Fibroblast of peridontal ligament (primary cell): ENCODE results near the gene C5orf58.
"Not testable (repeated sequence)": the region's sequence is repeated elsewhere in the genome, so short reads cannot be mapped to it uniquely, and the experiment has no call there.

ENCODE experiments used
- DNase-seq: peaks from one replicate; pipeline ENCODE4 v3.0.0-alpha.2; 2010; ENCODE audit errors: extremely low read depth

The C5orf58 gene

DNA sequence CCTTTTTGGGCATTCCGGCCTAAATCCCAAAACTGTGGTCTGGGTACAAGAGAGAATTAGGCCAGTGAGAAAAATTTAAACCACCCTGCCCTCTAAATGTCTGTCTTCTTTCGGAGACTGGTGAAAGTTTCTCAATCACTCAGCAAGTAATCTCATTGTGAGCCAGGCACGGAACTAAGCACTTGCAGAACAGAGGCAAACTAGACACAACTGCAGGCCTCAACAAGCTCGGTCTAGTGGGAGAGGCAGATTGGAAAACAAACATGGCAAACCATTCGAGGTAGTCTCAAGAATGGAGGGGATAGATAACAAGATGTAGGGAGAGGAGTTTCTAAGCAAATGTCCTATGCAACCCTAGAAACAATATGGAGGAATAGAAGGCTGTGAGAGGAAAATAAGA, 8.9 kb upstream of the C5orf58 start:
- DNase-seq = no peak

DNA sequence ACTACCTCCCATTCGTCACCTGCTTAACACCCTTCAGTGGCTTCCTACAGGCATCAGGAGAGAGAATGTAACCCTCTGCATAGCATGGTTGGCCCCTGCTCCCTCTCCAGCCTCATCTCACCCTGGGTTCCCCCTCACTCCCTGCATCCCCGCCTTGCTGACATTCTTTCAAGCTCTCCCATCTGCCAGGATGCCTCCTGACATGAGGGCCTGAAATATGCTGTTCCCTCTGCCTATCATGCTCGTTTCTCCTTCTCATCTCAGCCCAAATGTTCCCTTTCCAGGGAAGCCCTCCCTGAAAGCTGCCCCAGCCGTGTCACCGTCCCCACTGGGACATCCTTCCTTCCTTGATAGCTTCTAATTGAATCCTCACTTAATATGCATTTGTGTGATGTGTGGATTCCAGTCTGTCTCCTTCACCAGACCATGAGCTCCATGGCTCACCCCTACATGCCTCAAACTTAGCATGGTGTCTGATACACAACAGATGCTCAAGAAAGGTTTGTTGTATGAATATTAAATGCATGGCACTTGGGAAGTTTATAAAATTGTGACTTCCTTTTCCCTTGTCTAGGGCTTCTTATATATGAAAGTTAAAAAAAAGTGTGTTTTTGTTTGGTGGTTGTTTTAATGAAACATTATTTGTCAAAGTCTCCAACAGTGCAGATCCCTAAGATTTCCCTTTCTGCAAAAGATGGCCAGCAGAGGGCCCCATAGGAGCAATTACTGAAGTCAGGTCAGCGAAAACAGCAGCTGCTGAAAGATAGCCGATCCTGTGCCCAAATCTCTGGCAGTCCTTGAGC, 7.3 kb upstream of the C5orf58 start:
- DNase-seq = peak; percentile 64

- no peak for DNase-seq
These were observed 6.6 kb upstream of the C5orf58 start for GRCh38 chr5:170226129-170226615.

DNA sequence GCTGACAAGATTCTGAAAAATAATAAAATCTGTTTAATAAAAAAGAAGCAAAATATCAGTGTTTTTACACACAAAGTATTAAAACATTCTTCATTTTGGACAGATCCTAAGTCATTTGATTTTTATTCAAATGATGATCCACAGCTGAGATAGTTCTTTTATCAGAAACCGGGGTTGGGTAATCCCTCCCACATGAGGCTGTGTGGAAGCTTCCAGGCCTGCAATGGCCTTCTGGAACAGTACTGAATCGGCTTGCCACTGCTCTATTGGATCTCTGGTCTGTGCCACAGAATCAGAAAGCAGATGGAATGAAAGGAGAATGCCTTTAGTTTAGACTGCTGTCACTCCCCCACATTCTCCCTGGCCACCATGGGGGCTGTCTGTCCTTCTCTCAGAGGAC, 6.1 kb upstream of the C5orf58 start:
- no peak for DNase-seq

DNA sequence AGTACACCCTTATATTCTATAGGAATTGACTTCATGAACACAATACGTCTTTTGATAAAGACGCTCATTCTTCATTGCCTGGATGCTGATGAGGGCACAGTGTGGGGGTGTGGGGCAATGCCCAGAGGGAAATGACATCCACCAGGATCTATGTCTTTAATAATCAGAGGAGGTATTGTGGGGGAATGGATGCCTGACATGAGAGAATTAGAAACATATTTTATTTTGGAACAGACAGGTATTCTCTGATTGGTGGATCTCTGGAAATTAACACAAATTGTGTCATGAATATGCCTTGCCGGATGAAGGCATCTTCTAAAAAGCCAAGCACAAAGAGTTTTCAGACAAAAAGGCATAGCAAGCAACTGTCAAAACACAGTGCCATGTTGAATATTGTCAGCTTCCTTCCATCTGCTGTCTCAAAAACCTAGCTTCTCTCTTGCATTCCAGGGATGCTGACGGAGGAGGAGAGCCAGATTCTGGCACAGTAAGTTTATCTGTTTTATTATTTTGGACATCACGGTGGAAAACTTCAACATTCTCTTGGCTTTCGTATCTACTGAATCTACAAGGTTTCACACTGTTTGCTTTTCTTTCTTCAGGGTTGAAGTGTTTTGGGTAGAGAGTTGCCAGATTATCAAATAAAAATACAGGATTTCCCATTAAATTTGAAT, 3.9 kb upstream of the C5orf58 start:
- DNase-seq = no peak

GRCh38 chr5:170233358-170233892, 640 bp downstream of the C5orf58 start:
- no peak for DNase-seq

DNA sequence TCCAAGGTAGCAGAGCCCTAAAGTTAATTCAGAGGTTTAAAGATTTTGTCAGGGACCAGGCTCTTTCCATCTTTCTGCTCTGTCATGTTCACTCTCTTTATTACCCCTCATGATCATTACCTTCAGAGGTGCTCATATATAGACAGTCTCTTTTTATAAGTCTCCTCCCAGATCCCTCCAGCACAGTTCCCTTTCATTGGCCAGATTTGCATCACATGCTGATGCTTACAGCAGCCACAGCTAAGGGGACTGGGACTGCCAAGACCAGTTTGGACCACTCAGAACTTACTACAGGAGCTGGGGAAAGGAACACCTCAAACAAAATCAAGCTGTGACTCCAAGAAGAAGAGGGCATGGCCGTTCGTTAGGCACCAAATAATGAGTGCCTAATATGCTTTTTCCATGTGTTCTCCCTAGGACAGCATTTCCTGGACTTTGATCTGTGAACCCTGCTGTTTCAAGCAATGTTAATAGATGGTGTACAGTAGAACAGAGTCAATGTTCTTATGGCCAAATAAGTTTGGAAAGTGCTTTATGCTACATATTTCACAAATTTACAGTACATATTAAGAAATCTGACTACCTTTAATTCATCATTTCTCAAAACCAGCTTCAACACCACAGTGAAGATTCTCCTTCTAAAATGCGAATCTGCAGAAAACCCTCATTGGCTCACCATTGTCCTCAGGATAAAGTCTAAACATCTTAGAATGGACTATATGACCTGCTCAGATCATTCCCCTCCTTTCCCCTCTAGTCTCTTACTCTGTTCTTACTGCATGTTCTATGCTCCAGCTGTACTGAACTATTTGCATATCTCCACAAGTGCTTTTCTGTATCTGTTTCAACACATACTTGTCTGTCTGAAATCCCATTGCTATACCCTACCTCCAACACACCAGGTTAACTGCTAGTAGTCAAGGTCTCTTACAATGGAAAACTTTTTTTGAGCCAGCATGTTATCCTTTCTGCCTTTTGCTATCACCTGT, 3.4 kb downstream of the C5orf58 start:
- DNase-seq = no peak

- no peak for DNase-seq
These were observed 5.8 kb downstream of the C5orf58 start for GRCh38 chr5:170238456-170239196.

GRCh38 chr5:170245436-170245835, 12.7 kb downstream of the C5orf58 start:
- not testable (repeated sequence) for DNase-seq

DNA sequence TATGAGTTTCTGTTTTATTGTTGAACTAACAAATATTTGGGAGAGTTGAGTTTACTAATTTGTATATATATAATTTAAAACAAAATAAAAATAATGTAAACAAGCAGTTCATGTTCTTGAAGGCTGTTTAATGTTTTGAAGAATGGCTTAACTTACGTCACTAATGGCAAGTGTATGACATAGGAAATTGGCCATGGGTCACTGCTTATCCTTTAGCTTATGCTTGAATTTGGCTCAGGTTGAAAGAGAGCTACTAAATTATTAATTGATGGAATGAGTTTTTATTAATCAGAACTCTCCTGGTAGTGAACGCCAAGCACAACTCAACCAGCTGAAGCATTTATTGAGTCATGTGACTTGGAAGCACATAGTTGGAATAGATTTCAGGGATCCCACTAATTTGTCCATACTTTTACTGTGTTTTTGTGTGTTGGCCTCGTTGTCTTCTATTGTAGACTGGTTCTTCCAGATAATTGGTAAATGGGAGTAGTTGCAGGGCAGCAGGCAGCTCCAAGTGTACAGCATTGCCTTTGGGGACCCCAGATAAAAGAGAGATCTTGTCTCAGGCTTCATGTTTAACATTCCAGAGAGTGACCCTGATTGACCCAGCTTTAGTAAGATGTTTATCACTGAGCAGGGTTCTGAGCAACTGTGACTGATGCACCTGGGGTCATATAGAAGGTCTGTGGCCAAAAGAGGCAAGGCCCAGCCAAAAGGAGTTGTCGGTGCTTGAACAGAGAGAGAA, 13.5 kb downstream of the C5orf58 start:
- DNase-seq = no peak

DNA sequence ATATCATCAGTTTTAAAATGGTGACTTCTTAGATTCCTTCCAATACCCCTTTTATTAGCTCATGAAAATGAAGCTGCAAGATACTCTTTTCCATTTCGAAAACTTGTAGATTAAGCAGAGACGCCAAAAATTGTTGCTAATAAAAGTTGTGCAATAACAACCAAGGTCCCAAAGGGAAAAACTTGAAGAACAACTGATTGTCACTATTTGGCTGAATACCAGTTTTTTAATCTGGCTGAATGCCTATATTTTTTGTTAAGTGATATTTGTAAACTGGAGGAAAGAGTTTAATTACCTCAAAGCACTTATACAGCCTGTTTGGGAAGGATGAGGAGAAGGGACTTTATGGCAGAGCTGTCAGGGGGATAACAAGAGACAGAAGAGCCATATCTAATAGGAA, 14.6 kb downstream of the C5orf58 start:
- DNase-seq = no peak

DNA sequence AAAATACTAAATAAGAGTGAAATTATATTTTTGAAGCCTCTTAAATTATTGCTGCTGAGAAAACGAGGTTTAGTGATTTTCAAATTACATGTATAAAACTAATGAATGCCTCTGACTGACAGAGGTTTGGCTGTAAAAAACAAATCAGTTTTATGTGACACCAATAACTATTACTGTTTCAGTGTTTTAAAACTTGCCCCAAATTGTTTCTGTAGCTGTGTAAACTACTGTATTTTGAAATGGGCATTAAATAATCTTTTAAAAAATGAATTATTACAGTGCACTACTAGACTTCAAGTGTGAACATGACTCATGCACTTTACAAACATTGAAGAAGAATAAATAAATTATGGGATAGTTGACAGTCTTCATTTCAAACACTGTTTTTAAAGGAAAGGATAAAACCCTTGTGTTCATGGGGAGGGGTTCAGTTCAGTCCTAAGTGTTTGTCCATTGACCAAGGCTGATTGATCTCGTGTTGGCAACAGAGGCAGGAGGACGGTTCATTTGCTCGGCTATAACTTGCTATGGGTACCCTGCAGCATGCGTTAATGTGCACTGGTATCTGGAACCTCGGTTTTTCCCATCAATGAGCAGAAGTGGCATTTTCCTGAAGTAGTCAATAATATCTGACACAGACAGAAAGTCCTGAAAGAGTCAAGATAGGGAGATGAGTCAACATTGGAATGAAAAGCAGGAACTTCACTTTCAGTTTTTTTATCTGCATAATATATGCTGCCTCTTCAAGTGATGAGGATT, 15.6 kb downstream of the C5orf58 start:
- DNase-seq = no peak

DNA sequence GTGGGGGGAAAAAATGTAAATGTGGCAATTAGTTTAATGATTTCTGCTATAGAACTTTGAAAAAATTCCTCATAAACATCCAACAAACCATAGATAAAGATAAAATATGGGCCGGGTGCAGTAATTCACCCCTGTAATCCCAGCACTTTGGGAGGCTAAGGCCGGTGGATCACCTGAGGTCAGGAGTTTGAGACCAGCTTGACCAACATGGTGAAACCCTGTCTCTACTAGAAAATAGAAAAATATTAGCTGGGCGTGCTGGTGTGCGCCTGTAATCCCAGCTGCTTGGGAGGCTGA, 16.1 kb downstream of the C5orf58 start:
- not testable (repeated sequence) for DNase-seq

GRCh38 chr5:170249355-170249754, 16.6 kb downstream of the C5orf58 start:
- DNase-seq = no peak

DNA sequence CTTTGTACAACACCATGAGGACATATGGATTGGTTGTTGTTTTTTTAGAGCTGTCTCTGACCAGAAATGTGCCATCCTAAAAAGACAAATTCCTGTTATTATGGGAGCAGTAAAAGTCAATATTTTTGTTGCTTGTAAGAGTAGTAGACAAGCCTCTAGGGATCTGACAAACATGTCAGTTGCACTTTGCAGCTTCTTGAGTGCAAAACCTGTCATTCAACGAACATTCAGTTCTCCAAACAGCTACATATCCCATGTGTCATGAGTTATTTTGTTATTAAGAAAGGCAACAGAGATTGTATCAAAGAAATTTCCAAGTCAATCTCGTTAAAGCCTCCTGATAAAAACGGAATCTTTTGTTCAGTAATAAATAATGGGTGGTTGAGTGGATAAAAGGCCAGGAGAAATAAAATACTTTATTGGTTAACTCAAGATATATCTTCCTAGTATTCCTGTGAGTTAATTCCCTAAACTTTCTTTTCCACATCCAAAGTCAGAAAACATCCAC, 18.1 kb downstream of the C5orf58 start:
- no peak for DNase-seq

DNA sequence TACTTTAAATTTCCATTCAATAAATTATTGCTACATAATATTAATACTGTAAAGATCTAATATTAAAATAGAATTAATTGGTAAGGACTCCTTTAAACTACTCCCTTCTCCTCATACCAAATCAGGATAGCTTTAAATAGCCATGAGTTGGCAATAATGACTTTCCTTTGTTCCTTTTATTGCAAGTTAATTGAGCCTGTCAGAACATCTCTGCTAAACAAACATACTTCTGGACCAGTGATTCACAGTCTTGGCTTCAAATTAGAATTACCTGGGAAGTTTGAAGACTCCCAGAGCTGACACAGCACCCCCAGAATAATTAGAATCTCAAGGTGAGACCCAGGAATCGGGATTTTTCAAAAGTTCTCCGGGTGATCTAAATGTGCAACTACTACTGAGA, 18.7 kb downstream of the C5orf58 start:
- DNase-seq = no peak

DNA sequence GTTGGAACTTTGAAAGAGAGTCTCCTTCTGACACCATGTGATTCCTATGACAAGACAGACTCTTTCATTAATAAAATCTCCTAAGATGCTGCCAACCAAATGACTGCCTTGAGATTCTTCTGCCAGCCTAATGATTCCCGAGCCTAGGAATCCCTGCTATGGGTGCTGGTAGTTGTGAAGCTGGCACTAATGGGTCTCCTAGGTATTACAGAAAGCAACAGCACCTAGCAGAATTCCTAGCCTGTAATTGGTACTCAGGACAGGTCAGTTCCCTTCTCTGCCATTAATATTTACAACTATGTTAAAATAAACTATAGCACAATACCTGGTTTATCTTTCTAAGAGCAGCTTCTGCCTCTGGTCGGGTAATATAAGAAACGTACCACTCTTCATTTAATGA, 19.3 kb downstream of the C5orf58 start:
- DNase-seq = no peak

DNA sequence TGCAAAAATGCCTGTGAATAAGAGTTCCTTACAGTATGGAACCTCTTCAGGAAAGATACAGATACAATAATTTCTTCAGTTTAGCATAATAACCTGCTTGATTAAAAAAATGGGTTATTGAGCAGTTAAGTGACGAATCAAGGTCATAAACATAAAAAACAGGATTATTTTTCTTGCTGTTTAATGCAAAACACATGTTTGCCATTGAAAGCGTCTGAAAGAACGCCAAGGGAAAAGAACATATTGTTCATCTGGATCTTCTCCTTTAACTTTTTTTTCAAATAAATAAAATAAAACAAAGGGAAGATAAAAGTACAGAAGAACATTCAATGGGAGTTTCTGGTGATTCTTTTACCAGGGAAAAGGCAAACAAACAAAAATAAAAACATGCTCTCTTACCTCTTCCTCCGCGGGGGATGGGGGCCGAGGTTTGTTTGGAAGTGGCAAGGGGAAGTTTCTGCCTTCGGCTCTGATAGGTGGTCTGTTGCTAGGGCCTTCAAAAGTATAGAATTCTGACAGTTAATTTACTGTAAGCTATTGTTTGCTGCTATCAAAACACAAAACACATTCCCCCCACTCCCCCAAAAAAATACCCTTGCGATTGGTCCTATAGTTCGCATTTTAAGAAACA, 20.1 kb downstream of the C5orf58 start:
- peak; percentile 12 for DNase-seq

DNA sequence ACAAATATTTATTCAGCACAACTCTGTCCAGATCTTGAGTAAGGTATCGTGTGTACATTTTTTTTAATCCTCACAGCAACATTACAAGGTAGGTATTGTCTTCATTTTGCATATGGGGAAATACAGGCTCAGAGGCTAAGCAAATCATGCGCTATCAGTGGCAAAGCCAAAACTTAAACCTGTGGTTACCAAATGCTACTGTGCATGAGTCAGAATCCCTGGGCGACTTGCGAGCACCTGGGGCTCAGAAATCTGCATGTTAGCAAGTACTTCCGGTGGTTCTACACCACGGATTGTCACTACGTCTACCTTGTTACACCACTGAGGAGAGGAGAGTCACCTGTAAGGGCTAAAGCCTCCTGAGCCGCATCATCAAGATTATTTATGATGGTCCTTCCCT, 21.3 kb downstream of the C5orf58 start:
- DNase-seq = no peak
